Caco-2 (cell line): ENCODE data around the gene KCNH2. TPM values are rescaled to one million over a fixed set of nuclear protein-coding genes. Genes with fewer than 3 reads are reported as not detected.

Experiments used
- BruUV-seq: library from RNA; stranded (reverse); fragments of 400-500 nt; replicated peaks from 2 replicates; lab custom pipeline; 2021; lab: Mats Ljungman, UMichigan
- CTCF ChIA-PET: fragments of 300-600 bp; sonication (Branson Sonifier 250); formaldehyde crosslinking; loops from one replicate; lab custom pipeline; 2022; ENCODE audit warnings: antibody characterized with exemption; lab: Charles Lee
- POLR2A ChIA-PET: fragments of 300-600 bp; sonication (Branson Sonifier 250); formaldehyde crosslinking; loops from one replicate; lab custom pipeline; 2022; ENCODE audit warnings: antibody characterized with exemption; lab: Charles Lee
- DNase-seq, 2 experiments: peaks; one replicate each; pipeline versions ENCODE4 v3.0.0 to v3.0.0-alpha.2; 2020 to 2022
- H3K27me3 ChIP-seq: replicated peaks from 2 replicates; pipeline ENCODE4 v1.6.0; 2011; ENCODE audit warnings: low read length; ENCODE audit not compliant: control insufficient read depth, insufficient read depth
- H3K36me3 ChIP-seq: 2 replicates; pipeline ENCODE4 v1.5.1; 2011; ENCODE audit warnings: low read length; ENCODE audit not compliant: control insufficient read depth, insufficient read depth
- H3K4me1 ChIP-seq: fragments of 250-450 bp; sonication (Bioruptor Pico); 2 replicates; pipeline ENCODE4 v1.5.1; 2020; ENCODE audit warnings: mild to moderate bottlenecking
- H3K4me3 ChIP-seq: 2 replicates; pipeline ENCODE4 v1.5.1; 2011; ENCODE audit warnings: low read depth, mild to moderate bottlenecking, control low read depth, low read length
- H3K9me3 ChIP-seq: fragments of 250-450 bp; sonication (Bioruptor Pico); 2 replicates; pipeline ENCODE4 v1.5.1; 2020; ENCODE audit warnings: mild to moderate bottlenecking, moderate library complexity
- H3K27ac Mint-ChIP-seq: one replicate; pipeline ENCODE4 v1.8.0; 2022; ENCODE audit warnings: mixed read lengths; ENCODE audit not compliant: unreplicated experiment
- H3K27me3 Mint-ChIP-seq: one replicate; pipeline ENCODE4 v1.8.0; 2022; ENCODE audit warnings: mixed read lengths; ENCODE audit not compliant: insufficient read depth, unreplicated experiment
- H3K36me3 Mint-ChIP-seq: one replicate; pipeline ENCODE4 v1.8.0; 2022; ENCODE audit warnings: mild to moderate bottlenecking, mixed read lengths; ENCODE audit not compliant: insufficient read depth, unreplicated experiment
- H3K4me1 Mint-ChIP-seq: one replicate; pipeline ENCODE4 v1.8.0; 2022; ENCODE audit warnings: low read depth, mixed read lengths; ENCODE audit not compliant: unreplicated experiment
- H3K4me3 Mint-ChIP-seq: one replicate; pipeline ENCODE4 v1.8.0; 2022; ENCODE audit warnings: mild to moderate bottlenecking, moderate library complexity, mixed read lengths; ENCODE audit not compliant: unreplicated experiment
- H3K9me3 Mint-ChIP-seq: one replicate; pipeline ENCODE4 v1.8.0; 2022; ENCODE audit warnings: mixed read lengths; ENCODE audit not compliant: unreplicated experiment
- CTCF ChIP-seq, 2 experiments: fragments of 200-600 bp in 1 of 2; IDR thresholded peaks; 1 replicate in 1 of 2; 2 replicates in 1 of 2; pipeline versions ENCODE4 v1.5.1 to v1.8.0; 2011 to 2022; ENCODE audit warnings: antibody characterized with exemption in 1 of 2, control low read depth in 1 of 2, inconsistent platforms in 1 of 2, low read depth in 1 of 2, low read length in 1 of 2, mild to moderate bottlenecking in 1 of 2, moderate library complexity in 1 of 2; ENCODE audit not compliant: insufficient read depth in 1 of 2, severe bottlenecking in 1 of 2, unreplicated experiment in 1 of 2
- intact Hi-C: fragments of 100-400 bp; cut with micrococcal nuclease; formaldehyde crosslinking; loops from one replicate; pipeline ENCODE4 v1.10.0; 2022; ENCODE audit not compliant: unreplicated experiment
- total RNA-seq: library from RNA; stranded (reverse); gene quantifications from 2 replicates; pipeline ENCODE4 v1.2.3, GENCODE V29; 2022

The KCNH2 gene
- total RNA-seq, 1 experiment from 2014 or later = 0.66 TPM

GRCh38 chr7:150914966-150915365, 63.2 kb downstream of the KCNH2 start:
- BruUV-seq = no TSS peak
- Histone ChIP-seq H3K36me3 (no peaks in the 10 kb centered on the region), H3K4me1 (no peaks in the 10 kb centered on the region), H3K9me3 (no peaks in the 10 kb centered on the region), H3K27me3 (no peaks in the 10 kb centered on the region; the same call in 1 of the 2 replicates), H3K4me3 (no peak overlapping the region)
- TF ChIP-seq CTCF (IDR thresholded peaks at IDR 0.05; ENCODE audit: insufficient read depth in 1 of 2, low read depth in 1 of 2, low read length in 1 of 2, severe bottlenecking in 1 of 2, unreplicated experiment in 1 of 2) = no peak
- Mint-ChIP-seq H3K27ac (no peak overlapping the region), H3K9me3 (peaks cover under 1% of the 10 kb centered on the region), H3K4me1 (no peaks in the 10 kb centered on the region), H3K36me3 (no peaks in the 10 kb centered on the region), H3K4me3 (no peak overlapping the region), H3K27me3 (peaks cover 34% of the 10 kb centered on the region)
- ChIA-PET POLR2A (no interaction called here), CTCF (no interaction called here)
- intact Hi-C loops = no loop called here
- DNase-seq = no peak

GRCh38 chr7:150914196-150914595, 63.9 kb downstream of the KCNH2 start:
- Mint-ChIP-seq H3K36me3 (no peaks in the 10 kb centered on the region), H3K27ac (no peak overlapping the region), H3K27me3 (peaks cover 34% of the 10 kb centered on the region), H3K4me3 (no peak overlapping the region), H3K4me1 (no peaks in the 10 kb centered on the region), H3K9me3 (peaks cover 8% of the 10 kb centered on the region)
- H3K27me3 ChIP-seq = no peaks in the 10 kb centered on the region; the same call in 1 of the 2 replicates
- BruUV-seq = no TSS peak
- no peak for TF ChIP-seq CTCF (IDR thresholded peaks at IDR 0.05; ENCODE audit: insufficient read depth in 1 of 2, low read depth in 1 of 2, low read length in 1 of 2, severe bottlenecking in 1 of 2, unreplicated experiment in 1 of 2)
- H3K4me1 ChIP-seq = no peaks in the 10 kb centered on the region
- no peaks in the 10 kb centered on the region for H3K9me3 ChIP-seq
- ChIA-PET POLR2A (no interaction called here), CTCF (interaction anchor here (1.0 kb wide), 1 partner anchor 16 kb away, joined by 3 read pairs; no protein-coding TSS in a partner anchor)
- intact Hi-C loops = no loop called here
- no peak for DNase-seq
- no peaks in the 10 kb centered on the region for H3K36me3 ChIP-seq
- H3K4me3 ChIP-seq = no peak overlapping the region

GRCh38 chr7:150912427-150912826, 65.7 kb downstream of the KCNH2 start:
- ChIA-PET CTCF (interaction anchor here (1.2 kb wide), 1 partner anchor 11 kb away, joined by 3 read pairs; no protein-coding TSS in a partner anchor), POLR2A (no interaction called here)
- no peak for TF ChIP-seq CTCF (IDR thresholded peaks at IDR 0.05; ENCODE audit: insufficient read depth in 1 of 2, low read depth in 1 of 2, low read length in 1 of 2, severe bottlenecking in 1 of 2, unreplicated experiment in 1 of 2)
- no peak overlapping the region for H3K4me3 Mint-ChIP-seq
- Histone ChIP-seq H3K4me1 (no peaks in the 10 kb centered on the region), H3K4me3 (no peak overlapping the region), H3K27me3 (no peaks in the 10 kb centered on the region; the same call in 1 of the 2 replicates), H3K9me3 (no peaks in the 10 kb centered on the region), H3K36me3 (no peaks in the 10 kb centered on the region)
- H3K27ac Mint-ChIP-seq = no peak overlapping the region
- intact Hi-C loops = no loop called here
- DNase-seq = no peak
- peaks cover 10% of the 10 kb centered on the region for H3K9me3 Mint-ChIP-seq
- no peaks in the 10 kb centered on the region for H3K36me3 Mint-ChIP-seq
- H3K4me1 Mint-ChIP-seq = no peaks in the 10 kb centered on the region
- no TSS peak for BruUV-seq
- peaks cover 30% of the 10 kb centered on the region for H3K27me3 Mint-ChIP-seq
